Naive thymus-derived CD4-positive, alpha-beta T cell (primary cell): Measurements from ENCODE around the gene FAM3C. TPM values are rescaled to one million over a fixed set of nuclear protein-coding genes. Genes with fewer than 3 reads are reported as not detected.

ENCODE experiments used
- ATAC-seq: fragments of 150-1000 bp; cut with Tn5 transposase; 2 replicates; pipeline ENCODE4 v1.10.0; 2021; ENCODE audit warnings: mild to moderate bottlenecking, moderate library complexity
- CTCF ChIA-PET: fragments of 350-600 bp; sonication (Branson Sonifier 250); formaldehyde crosslinking; loops from one replicate; lab custom pipeline; 2021; ENCODE audit warnings: antibody characterized with exemption; lab: Charles Lee
- POLR2A ChIA-PET: fragments of 350-600 bp; sonication (Branson Sonifier 250); formaldehyde crosslinking; loops from one replicate; lab custom pipeline; 2021; ENCODE audit warnings: antibody characterized with exemption, inconsistent platforms; lab: Charles Lee
- DNase-seq, 9 donors: peaks; one replicate each; pipeline versions ENCODE4 v3.0.0 to v3.0.0-alpha.2; 2020 to 2022; ENCODE audit warnings: mixed read lengths in 1 of 9
- H3K27ac ChIP-seq: one replicate; pipeline ENCODE4 v1.7.0; 2013; ENCODE audit warnings: mild to moderate bottlenecking, low read depth, low read length, moderate library complexity
- H3K27me3 ChIP-seq, 2 donors: one replicate each; pipeline ENCODE4 v1.7.0; 2013; ENCODE audit warnings: low read length in 2 of 2, mild to moderate bottlenecking in 2 of 2, moderate library complexity in 2 of 2; ENCODE audit not compliant: control insufficient read depth in 2 of 2, insufficient read depth in 2 of 2
- H3K36me3 ChIP-seq, 3 experiments: 1 replicate in 2 of 3; 2 replicates in 1 of 3; pipeline ENCODE4 v1.7.0; 2013; ENCODE audit warnings: low read length in 3 of 3, mild to moderate bottlenecking in 3 of 3, moderate library complexity in 1 of 3; ENCODE audit not compliant: insufficient read depth in 3 of 3, control insufficient read depth in 2 of 3
- H3K4me1 ChIP-seq, 2 donors: one replicate each; pipeline ENCODE4 v1.7.0; 2013; ENCODE audit warnings: low read length in 2 of 2, mild to moderate bottlenecking in 2 of 2, moderate library complexity in 1 of 2; ENCODE audit not compliant: control insufficient read depth in 2 of 2, insufficient read depth in 2 of 2
- H3K4me3 ChIP-seq: 2 replicates; pipeline ENCODE4 v1.7.0; 2013; ENCODE audit warnings: mild to moderate bottlenecking, low read length
- H3K9me3 ChIP-seq, 3 experiments: 1 replicate in 2 of 3; 2 replicates in 1 of 3; pipeline ENCODE4 v1.7.0; 2013; ENCODE audit warnings: low read length in 3 of 3; ENCODE audit not compliant: control insufficient read depth in 2 of 3
- H3K27ac Mint-ChIP-seq, 9 donors: one replicate each; pipeline ENCODE4 v1.8.0; 2020 to 2022; ENCODE audit warnings: mixed read lengths in 9 of 9, mild to moderate bottlenecking in 8 of 9, moderate library complexity in 5 of 9, inconsistent platforms in 2 of 9
- H3K27me3 Mint-ChIP-seq, 5 donors: one replicate each; pipeline ENCODE4 v1.8.0; 2021 to 2022; ENCODE audit warnings: mixed read lengths in 5 of 5, mild to moderate bottlenecking in 1 of 5
- H3K36me3 Mint-ChIP-seq, 5 donors: one replicate each; pipeline ENCODE4 v1.8.0; 2020 to 2022; ENCODE audit warnings: mixed read lengths in 5 of 5, mild to moderate bottlenecking in 3 of 5, inconsistent platforms in 1 of 5
- H3K4me1 Mint-ChIP-seq, 7 donors: one replicate each; pipeline ENCODE4 v1.8.0; 2020 to 2022; ENCODE audit warnings: mixed read lengths in 7 of 7, mild to moderate bottlenecking in 3 of 7, inconsistent platforms in 1 of 7
- H3K4me3 Mint-ChIP-seq, 10 donors: one replicate each; pipeline ENCODE4 v1.8.0; 2020 to 2022; ENCODE audit warnings: mild to moderate bottlenecking in 10 of 10, mixed read lengths in 10 of 10, moderate library complexity in 6 of 10, inconsistent platforms in 2 of 10
- H3K9me3 Mint-ChIP-seq, 11 donors: one replicate each; pipeline ENCODE4 v1.8.0; 2020 to 2022; ENCODE audit warnings: mixed read lengths in 11 of 11, mild to moderate bottlenecking in 4 of 11, inconsistent platforms in 1 of 11, moderate library complexity in 1 of 11
- intact Hi-C, 2 donors: fragments of 100-400 bp; cut with micrococcal nuclease; formaldehyde crosslinking; loops; one replicate each; pipeline ENCODE4 v1.15.1; 2023
- polyA plus RNA-seq, 2 donors: library from polyadenylated mRNA; unstranded; fragments of 300-500 nt; fragmentation: Illumina TruSeq; gene quantifications; one replicate each; pipeline ENCODE4 v1.2.3, GENCODE V29; 2021
- total RNA-seq, 6 experiments: library from RNA in 5 of 6; stranded (reverse) in 5 of 6; gene quantifications; 1 replicate in 5 of 6; 2 replicates in 1 of 6; pipeline ENCODE4 v1.2.3 and lab custom pipeline; 2021 to 2026

Gene FAM3C
- total and polyA plus RNA-seq, 7 experiments from 2014 or later = 9.6 to 28.4 (median 12.4) TPM

DNA sequence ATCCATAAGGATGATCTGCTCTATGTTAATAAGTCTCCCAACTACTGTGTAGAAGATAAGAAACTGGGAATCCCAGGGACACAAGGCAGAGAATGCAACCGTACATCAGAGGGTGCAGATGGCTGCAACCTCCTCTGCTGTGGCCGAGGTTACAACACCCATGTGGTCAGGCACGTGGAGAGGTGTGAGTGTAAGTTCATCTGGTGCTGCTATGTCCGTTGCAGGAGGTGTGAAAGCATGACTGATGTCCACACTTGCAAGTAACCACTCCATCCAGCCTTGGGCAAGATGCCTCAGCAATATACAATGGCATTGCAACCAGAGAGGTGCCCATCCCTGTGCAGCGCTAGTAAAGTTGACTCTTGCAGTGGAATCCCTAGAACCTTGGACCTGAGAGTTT is 57.0 kb downstream of the FAM3C start:
- ChIA-PET POLR2A (no interaction called here), CTCF (no interaction called here)
- Mint-ChIP-seq H3K4me1 (no peaks in the 10 kb centered on the region), H3K9me3 (no peaks in the 10 kb centered on the region), H3K27me3 (peaks cover 0 to 23% (median 15%) of the 10 kb centered on the region in 5 donors), H3K27ac (no peak overlapping the region), H3K4me3 (no peak overlapping the region), H3K36me3 (peaks cover 0 to 10% (median 1%) of the 10 kb centered on the region in 5 donors)
- no peaks in the 10 kb centered on the region for H3K4me1 ChIP-seq
- no peaks in the 10 kb centered on the region for H3K36me3 ChIP-seq
- ATAC-seq = no peak
- intact Hi-C loops = no loop called here
- H3K4me3 ChIP-seq = no peak overlapping the region
- no peak for DNase-seq
- H3K27ac ChIP-seq = no peak overlapping the region
- H3K9me3 ChIP-seq = no peaks in the 10 kb centered on the region
- H3K27me3 ChIP-seq = no peaks in the 10 kb centered on the region

DNA sequence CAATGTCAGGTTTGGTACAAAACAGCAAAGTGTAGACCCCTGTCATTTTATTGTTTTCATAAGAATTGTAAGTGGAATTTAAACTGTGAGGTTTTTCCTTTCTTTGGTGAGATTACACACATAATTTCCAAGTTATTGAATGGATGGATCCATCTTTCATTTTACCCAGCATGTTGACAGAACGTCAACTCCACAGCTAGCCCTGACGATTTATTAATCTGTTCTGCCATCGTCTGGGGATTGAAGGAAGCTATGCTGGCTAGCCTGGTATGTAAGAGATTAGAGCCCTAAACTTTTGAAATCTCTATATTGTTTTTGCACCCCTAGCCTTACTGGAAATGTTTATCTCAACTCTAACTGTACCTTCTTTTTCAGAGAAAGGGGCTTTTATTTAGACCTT is 58.7 kb downstream of the FAM3C start:
- Mint-ChIP-seq H3K4me3 (no peak overlapping the region), H3K4me1 (no peaks in the 10 kb centered on the region), H3K9me3 (no peaks in the 10 kb centered on the region), H3K36me3 (peaks cover 0 to 6% (median 1%) of the 10 kb centered on the region in 5 donors), H3K27ac (no peak overlapping the region), H3K27me3 (peaks cover 0 to 26% (median 16%) of the 10 kb centered on the region in 5 donors)
- POLR2A ChIA-PET = no interaction called here
- intact Hi-C loops = no loop called here
- Histone ChIP-seq H3K4me3 (no peak overlapping the region), H3K36me3 (no peaks in the 10 kb centered on the region), H3K4me1 (no peaks in the 10 kb centered on the region), H3K27me3 (no peaks in the 10 kb centered on the region), H3K9me3 (no peaks in the 10 kb centered on the region), H3K27ac (no peak overlapping the region)
- CTCF ChIA-PET = no interaction called here
- ATAC-seq (no peak), DNase-seq (no peak)

DNA sequence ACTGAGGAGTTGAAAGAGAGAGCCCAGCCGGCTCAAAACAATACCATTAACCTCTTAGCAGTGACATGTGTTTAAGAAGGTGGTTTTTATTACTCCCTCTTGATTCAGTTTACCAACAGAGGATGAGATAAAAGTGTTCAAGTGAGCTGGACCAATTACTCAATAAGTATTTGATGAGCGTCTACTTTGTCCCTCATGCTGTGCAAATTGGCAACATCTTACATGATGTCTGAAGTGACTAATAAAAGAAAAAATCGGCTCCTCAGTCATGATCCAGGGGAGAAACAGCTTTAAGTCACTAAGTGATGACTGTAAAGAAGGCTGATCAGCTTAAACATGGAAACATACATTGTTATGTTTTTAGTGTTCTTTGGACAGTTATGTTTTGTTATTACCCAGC is 59.5 kb downstream of the FAM3C start:
- ChIA-PET CTCF (no interaction called here), POLR2A (no interaction called here)
- Mint-ChIP-seq H3K27me3 (peaks cover 3 to 34% (median 20%) of the 10 kb centered on the region in 5 donors), H3K36me3 (peaks cover 0 to 3% (median 0%) of the 10 kb centered on the region in 5 donors), H3K9me3 (no peaks in the 10 kb centered on the region), H3K27ac (no peak overlapping the region), H3K4me1 (no peaks in the 10 kb centered on the region), H3K4me3 (no peak overlapping the region)
- intact Hi-C loops = no loop called here
- Histone ChIP-seq H3K27ac (no peak overlapping the region), H3K27me3 (peaks cover 0 to 4% of the 10 kb centered on the region in 2 donors), H3K4me3 (no peak overlapping the region), H3K36me3 (no peaks in the 10 kb centered on the region), H3K4me1 (no peaks in the 10 kb centered on the region), H3K9me3 (no peaks in the 10 kb centered on the region)
- ATAC-seq (no peak), DNase-seq (no peak)

DNA sequence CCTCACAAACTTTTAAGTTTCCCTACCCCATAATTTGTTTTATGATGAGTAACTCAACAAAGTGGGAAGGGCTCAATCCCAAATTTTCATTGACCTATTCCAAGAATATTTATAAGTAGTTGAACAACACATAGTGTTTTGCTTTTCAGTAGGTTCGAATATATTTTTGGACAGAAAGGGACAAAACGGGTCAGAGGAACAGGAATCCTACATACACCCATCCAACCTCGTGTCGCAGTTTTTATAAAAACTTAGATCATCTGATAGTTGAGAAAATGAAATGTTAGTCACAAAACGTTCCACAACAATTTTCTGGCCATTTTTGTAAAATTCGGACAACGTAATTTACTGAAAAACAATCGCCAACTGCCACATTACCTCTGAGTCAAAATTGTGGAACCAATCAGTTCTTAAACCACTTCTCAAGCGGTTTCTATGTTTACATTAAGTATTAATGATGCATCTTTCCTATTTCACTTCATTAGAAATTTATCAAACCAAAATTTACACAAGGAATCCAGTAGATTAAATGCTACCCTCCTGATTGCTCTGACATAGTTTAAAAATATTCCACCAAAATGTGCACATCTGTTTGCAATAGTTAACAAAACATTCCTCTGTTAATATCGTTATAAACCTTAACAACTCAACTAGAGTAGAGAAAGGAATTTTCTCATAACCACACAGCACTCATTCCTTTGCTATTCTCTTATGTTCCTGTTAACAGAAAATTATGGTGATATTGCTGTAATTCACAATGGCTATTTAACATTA is 61.0 kb downstream of the FAM3C start:
- Mint-ChIP-seq H3K9me3 (no peaks in the 10 kb centered on the region), H3K27ac (no peak overlapping the region), H3K4me3 (no peak overlapping the region), H3K36me3 (peaks cover 0 to 3% (median 0%) of the 10 kb centered on the region in 5 donors), H3K27me3 (peaks cover 17 to 48% (median 32%) of the 10 kb centered on the region in 5 donors), H3K4me1 (peaks cover 0 to 6% (median 5%) of the 10 kb centered on the region in 7 donors)
- intact Hi-C loops = no loop called here
- H3K27me3 ChIP-seq = peaks cover 0 to 8% of the 10 kb centered on the region in 2 donors
- no peak overlapping the region for H3K27ac ChIP-seq
- no peaks in the 10 kb centered on the region for H3K9me3 ChIP-seq
- peaks cover 0 to 6% of the 10 kb centered on the region in 2 donors for H3K4me1 ChIP-seq
- no peak overlapping the region for H3K4me3 ChIP-seq
- no peak for ATAC-seq
- DNase-seq = no peak
- CTCF ChIA-PET = no interaction called here
- POLR2A ChIA-PET = no interaction called here
- H3K36me3 ChIP-seq = no peaks in the 10 kb centered on the region

DNA sequence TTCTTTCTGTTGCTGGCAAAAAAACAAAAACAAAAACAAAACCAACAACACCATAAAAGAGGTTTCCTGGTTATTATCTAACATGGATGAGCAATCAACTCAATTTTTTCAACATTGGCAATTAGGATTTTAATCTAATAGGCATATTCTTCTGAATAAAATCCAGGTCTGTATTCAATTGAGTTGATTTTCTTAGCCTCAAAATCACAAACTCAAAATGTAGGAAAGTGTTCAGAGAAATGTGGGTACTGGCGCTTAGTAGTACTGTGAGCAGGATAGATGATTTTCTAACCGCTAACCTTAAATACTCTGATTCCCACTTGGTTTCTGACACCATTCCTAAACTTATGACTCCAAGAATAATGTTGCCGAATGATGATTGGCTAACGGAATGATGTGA is 61.7 kb downstream of the FAM3C start:
- no peak overlapping the region for H3K27ac Mint-ChIP-seq

DNA sequence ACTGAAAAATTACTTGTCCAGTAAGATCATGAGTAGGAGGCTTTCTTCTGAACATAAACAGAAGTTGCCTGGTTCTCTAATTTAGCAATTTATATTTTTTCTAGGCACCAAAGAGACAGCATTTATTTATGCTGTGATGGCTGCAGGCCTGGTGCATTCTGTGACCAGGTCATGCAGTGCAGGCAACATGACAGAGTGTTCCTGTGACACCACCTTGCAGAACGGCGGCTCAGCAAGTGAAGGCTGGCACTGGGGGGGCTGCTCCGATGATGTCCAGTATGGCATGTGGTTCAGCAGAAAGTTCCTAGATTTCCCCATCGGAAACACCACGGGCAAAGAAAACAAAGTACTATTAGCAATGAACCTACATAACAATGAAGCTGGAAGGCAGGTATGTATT is 64.5 kb downstream of the FAM3C start:
- no peak overlapping the region for H3K4me3 ChIP-seq
- ChIA-PET CTCF (no interaction called here), POLR2A (no interaction called here)
- H3K36me3 ChIP-seq = no peaks in the 10 kb centered on the region
- no peak overlapping the region for H3K27ac ChIP-seq
- Mint-ChIP-seq H3K9me3 (no peaks in the 10 kb centered on the region), H3K4me1 (peaks cover 5 to 27% (median 13%) of the 10 kb centered on the region in 7 donors), H3K4me3 (no peak overlapping the region), H3K36me3 (peaks cover 0 to 6% (median 0%) of the 10 kb centered on the region in 5 donors), H3K27me3 (peaks cover 47 to 77% (median 61%) of the 10 kb centered on the region in 5 donors), H3K27ac (no peak overlapping the region)
- DNase-seq (no peak), ATAC-seq (no peak)
- intact Hi-C loops = no loop called here
- H3K9me3 ChIP-seq = no peaks in the 10 kb centered on the region
- H3K27me3 ChIP-seq = peaks cover 0 to 12% of the 10 kb centered on the region in 2 donors
- peaks cover 0 to 14% of the 10 kb centered on the region in 2 donors for H3K4me1 ChIP-seq

More for the DNA sequence above, 61.7 kb downstream of the FAM3C start:
- H3K9me3 ChIP-seq = no peaks in the 10 kb centered on the region
- Mint-ChIP-seq H3K4me3 (no peak overlapping the region), H3K4me1 (peaks cover under 1 to 13% (median 7%) of the 10 kb centered on the region in 7 donors), H3K9me3 (no peaks in the 10 kb centered on the region), H3K36me3 (peaks cover 0 to 3% (median 0%) of the 10 kb centered on the region in 5 donors), H3K27me3 (peaks cover 21 to 55% (median 38%) of the 10 kb centered on the region in 5 donors)
- peaks cover 0 to 8% of the 10 kb centered on the region in 2 donors for H3K27me3 ChIP-seq
- ChIA-PET CTCF (no interaction called here), POLR2A (no interaction called here)
- intact Hi-C loops = no loop called here
- H3K27ac ChIP-seq = no peak overlapping the region
- no peak overlapping the region for H3K4me3 ChIP-seq
- ATAC-seq (no peak), DNase-seq (no peak)
- peaks cover 0 to 13% of the 10 kb centered on the region in 2 donors for H3K4me1 ChIP-seq
- H3K36me3 ChIP-seq = no peaks in the 10 kb centered on the region

DNA sequence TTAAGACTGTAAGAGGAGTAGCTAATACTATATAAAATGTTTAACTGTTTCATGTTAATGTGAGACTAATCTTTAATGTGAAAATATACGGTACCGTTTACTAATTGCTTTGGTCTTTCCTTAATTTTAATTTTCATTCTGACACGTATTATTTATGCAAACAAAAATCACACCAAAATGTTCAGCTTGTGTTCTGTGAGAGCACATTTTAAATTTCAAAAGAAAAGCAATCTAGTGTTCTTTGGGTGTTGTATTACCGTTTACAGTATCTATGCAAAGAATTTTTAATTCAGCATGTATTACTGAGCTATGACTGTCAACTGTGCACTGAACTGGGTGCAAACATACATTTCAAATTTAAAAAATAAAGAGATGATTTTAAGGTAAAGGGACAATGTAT is 65.1 kb downstream of the FAM3C start:
- Histone ChIP-seq H3K9me3 (no peaks in the 10 kb centered on the region), H3K36me3 (no peaks in the 10 kb centered on the region), H3K4me3 (no peak overlapping the region), H3K4me1 (peaks cover 0 to 14% of the 10 kb centered on the region in 2 donors), H3K27me3 (peaks cover 0 to 12% of the 10 kb centered on the region in 2 donors), H3K27ac (no peak overlapping the region)
- H3K4me1 Mint-ChIP-seq = peaks cover 5 to 27% (median 13%) of the 10 kb centered on the region in 7 donors
- ChIA-PET CTCF (no interaction called here), POLR2A (no interaction called here)
- no peak overlapping the region for H3K27ac Mint-ChIP-seq
- H3K9me3 Mint-ChIP-seq = no peaks in the 10 kb centered on the region
- intact Hi-C loops = no loop called here
- H3K27me3 Mint-ChIP-seq = peaks cover 51 to 81% (median 63%) of the 10 kb centered on the region in 5 donors
- no peak for DNase-seq
- no peak for ATAC-seq
- H3K36me3 Mint-ChIP-seq = peaks cover 0 to 6% (median 0%) of the 10 kb centered on the region in 5 donors
- no peak overlapping the region for H3K4me3 Mint-ChIP-seq
